PC-9 (cell line): ENCODE data around the gene PTGFR.

Source experiments
- CTCF ChIP-seq: fragments of 200-600 bp; sonication (generic); conservative IDR thresholded peaks from 2 replicates; pipeline ENCODE4 v1.6.1; 2017; ENCODE audit warnings: mixed run types, antibody characterized with exemption, mild to moderate bottlenecking, moderate library complexity
- EZH2 ChIP-seq: fragments of 200-600 bp; sonication (generic); IDR thresholded peaks from 2 replicates; pipeline ENCODE4 v1.8.0; 2017; ENCODE audit warnings: antibody characterized with exemption, low read depth

DNA sequence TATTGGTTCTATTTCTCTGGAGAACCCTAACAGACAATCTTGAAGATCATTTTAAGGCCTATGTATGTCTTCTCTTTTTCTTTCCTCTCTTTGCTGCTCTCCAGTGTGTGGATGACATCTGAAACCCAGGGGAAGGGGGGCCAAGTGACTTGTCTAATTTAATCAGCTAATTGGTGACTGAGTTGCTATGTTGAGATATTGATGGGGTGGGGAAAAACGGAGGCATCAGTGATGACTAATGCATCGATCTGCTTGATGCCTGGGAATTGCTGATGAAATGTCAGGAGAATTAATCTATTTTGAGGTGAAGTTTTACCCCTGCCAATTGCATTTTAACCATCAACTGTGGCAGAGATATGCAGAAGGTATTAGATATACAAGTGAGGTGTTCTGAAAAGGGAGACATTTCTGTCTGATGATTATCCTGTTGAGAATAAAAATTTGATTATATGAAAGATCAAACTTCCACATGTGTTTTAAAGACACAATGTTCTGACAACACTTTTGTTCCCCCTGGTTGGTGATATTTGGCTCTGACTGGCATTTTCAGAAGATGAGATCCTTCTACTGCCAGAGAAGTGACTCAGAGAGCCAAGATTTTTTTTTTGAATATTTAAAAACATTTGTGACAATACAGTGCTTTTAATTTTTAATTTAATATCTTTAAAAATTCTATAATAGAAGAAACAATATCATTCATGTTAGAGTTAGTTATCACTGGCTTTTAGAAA lies 18.7 kb upstream of the PTGFR start:
- TF ChIP-seq CTCF (no peak), EZH2 (no peak)
